Esophagus squamous epithelium (tissue), 5 donors: ENCODE data around the gene SPATA18. TPM values are rescaled to one million over a fixed set of nuclear protein-coding genes. Genes with fewer than 3 reads are reported as not detected.

ENCODE experiments used
- DNase-seq: peaks from one replicate; lab custom pipeline; 2025; lab: John Stamatoyannopoulos, UW
- H3K27ac ChIP-seq, 4 donors: fragments of 200-600 bp; sonication (generic); one replicate each; pipeline ENCODE4 v1.5.1; 2016 to 2019; ENCODE audit warnings: mild to moderate bottlenecking in 1 of 4
- H3K27me3 ChIP-seq, 4 donors: fragments of 200-600 bp; sonication (generic); 1 replicate in 3 of 4; 2 replicates in 1 of 4; pipeline versions ENCODE4 v1.5.1 to v1.6.0; 2017 to 2021; ENCODE audit warnings: antibody characterized with exemption in 1 of 4
- H3K36me3 ChIP-seq, 3 donors: fragments of 200-600 bp; sonication (generic); one replicate each; pipeline ENCODE4 v1.5.1; 2016 to 2019
- H3K4me1 ChIP-seq, 3 donors: fragments of 200-600 bp; sonication (generic); one replicate each; pipeline ENCODE4 v1.5.1; 2017 to 2019
- H3K4me3 ChIP-seq, 4 donors: fragments of 200-600 bp; sonication (generic); 1 replicate in 3 of 4; 2 replicates in 1 of 4; pipeline ENCODE4 v1.5.1; 2016 to 2019; ENCODE audit warnings: mild to moderate bottlenecking in 2 of 4, moderate library complexity in 1 of 4
- H3K9me3 ChIP-seq, 3 donors: fragments of 200-600 bp; sonication (generic); one replicate each; pipeline ENCODE4 v1.5.1; 2016 to 2019
- POLR2A ChIP-seq, 4 donors: fragments of 450-650 bp; IDR thresholded peaks; one replicate each; pipeline ENCODE4 v1.6.1; 2017; ENCODE audit warnings: antibody characterized with exemption in 4 of 4, mild to moderate bottlenecking in 4 of 4, moderate library complexity in 3 of 4
- WGBS, 2 donors: methylation state at CpG; one replicate each; pipeline ENCODE4 v1.1.5; 2018; 5-methylcytosine and 5-hydroxymethylcytosine counted together
- intact Hi-C: fragments of 100-400 bp; cut with DNase I; formaldehyde crosslinking; loops from one replicate; pipeline ENCODE4 v1.15.0; 2022
- total RNA-seq, 4 donors: library from RNA; depleted of rRNA; stranded (reverse); fragments of >200 nt; gene quantifications; one replicate each; pipeline ENCODE4 v1.1.0, GENCODE V29; 2016
- TF ChIP-seq, protein P1 (sequence below), 6 experiments: fragments of 450-650 bp in 4 of 6; fragments of 200-600 bp in 2 of 6; sonication (generic) in 2 of 6; IDR thresholded peaks; one replicate each; pipeline ENCODE4 v1.5.1; 2016 to 2019; ENCODE audit warnings: antibody characterized with exemption in 6 of 6, mild to moderate bottlenecking in 4 of 6, moderate library complexity in 4 of 6
- donor health status: DM: yes; HTN: yes; CAD: no.

SPATA18 gene
- total RNA-seq, 4 donors from 2014 or later, result 5.4 to 6.9 (median 6.0) TPM

- Histone ChIP-seq H3K27ac (no peak overlapping the region), H3K4me1 (no peaks in the 10 kb centered on the region), H3K4me3 (no peak overlapping the region), H3K27me3 (no peaks in the 10 kb centered on the region), H3K9me3 (no peaks in the 10 kb centered on the region), H3K36me3 (no peaks in the 10 kb centered on the region)
- no peak for DNase-seq
- no peak for TF ChIP-seq POLR2A (IDR thresholded peaks at IDR 0.05)
- TF ChIP-seq, protein P1, sequence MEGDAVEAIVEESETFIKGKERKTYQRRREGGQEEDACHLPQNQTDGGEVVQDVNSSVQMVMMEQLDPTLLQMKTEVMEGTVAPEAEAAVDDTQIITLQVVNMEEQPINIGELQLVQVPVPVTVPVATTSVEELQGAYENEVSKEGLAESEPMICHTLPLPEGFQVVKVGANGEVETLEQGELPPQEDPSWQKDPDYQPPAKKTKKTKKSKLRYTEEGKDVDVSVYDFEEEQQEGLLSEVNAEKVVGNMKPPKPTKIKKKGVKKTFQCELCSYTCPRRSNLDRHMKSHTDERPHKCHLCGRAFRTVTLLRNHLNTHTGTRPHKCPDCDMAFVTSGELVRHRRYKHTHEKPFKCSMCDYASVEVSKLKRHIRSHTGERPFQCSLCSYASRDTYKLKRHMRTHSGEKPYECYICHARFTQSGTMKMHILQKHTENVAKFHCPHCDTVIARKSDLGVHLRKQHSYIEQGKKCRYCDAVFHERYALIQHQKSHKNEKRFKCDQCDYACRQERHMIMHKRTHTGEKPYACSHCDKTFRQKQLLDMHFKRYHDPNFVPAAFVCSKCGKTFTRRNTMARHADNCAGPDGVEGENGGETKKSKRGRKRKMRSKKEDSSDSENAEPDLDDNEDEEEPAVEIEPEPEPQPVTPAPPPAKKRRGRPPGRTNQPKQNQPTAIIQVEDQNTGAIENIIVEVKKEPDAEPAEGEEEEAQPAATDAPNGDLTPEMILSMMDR (IDR thresholded peaks at IDR 0.05), result no peak
- intact Hi-C loops, result no loop called here
- 77 to 89% methylated on average over 8 of the region's 8 CpGs for WGBS, 2 donors
Observed at GRCh38 chr4:52094376-52095145, 43.5 kb downstream of the SPATA18 start.

DNA sequence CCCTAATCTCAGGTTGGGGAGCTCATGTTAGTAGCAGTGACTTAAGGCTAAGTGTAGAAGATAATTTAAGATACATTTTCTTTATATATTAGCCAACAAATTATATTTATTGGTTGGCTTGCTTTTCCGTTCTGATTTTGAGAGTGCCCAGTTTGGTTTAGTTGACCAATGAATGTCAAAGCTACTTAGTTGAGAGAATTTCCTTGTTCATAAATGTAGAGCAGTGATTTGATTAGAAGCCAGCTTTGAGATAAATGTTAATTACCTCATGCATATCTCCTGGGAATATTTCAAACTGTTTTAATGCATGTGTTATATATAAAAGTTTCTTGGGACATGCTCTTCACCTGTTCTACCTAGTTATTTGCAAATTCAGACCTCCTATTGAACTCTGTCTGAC is 44.3 kb downstream of the SPATA18 start:
- no peak for DNase-seq
- Histone ChIP-seq H3K4me3 (no peak overlapping the region), H3K36me3 (no peaks in the 10 kb centered on the region), H3K27ac (no peak overlapping the region), H3K4me1 (no peaks in the 10 kb centered on the region), H3K27me3 (no peaks in the 10 kb centered on the region), H3K9me3 (no peaks in the 10 kb centered on the region)
- TF ChIP-seq, protein P1 (IDR thresholded peaks at IDR 0.05), result no peak
- no peak for TF ChIP-seq POLR2A (IDR thresholded peaks at IDR 0.05)
- intact Hi-C loops, result no loop called here
- WGBS, 2 donors, result 75 to 82% methylated on average over 1 of the region's 1 CpG

GRCh38 chr4:52096048-52096447 is 44.9 kb downstream of the SPATA18 start:
- Histone ChIP-seq H3K27ac (no peak overlapping the region), H3K9me3 (no peaks in the 10 kb centered on the region), H3K4me1 (no peaks in the 10 kb centered on the region), H3K4me3 (no peak overlapping the region), H3K36me3 (no peaks in the 10 kb centered on the region), H3K27me3 (no peaks in the 10 kb centered on the region)
- no peak for DNase-seq
- TF ChIP-seq, protein P1 (IDR thresholded peaks at IDR 0.05), result no peak
- no peak for TF ChIP-seq POLR2A (IDR thresholded peaks at IDR 0.05)
- intact Hi-C loops, result no loop called here

DNA sequence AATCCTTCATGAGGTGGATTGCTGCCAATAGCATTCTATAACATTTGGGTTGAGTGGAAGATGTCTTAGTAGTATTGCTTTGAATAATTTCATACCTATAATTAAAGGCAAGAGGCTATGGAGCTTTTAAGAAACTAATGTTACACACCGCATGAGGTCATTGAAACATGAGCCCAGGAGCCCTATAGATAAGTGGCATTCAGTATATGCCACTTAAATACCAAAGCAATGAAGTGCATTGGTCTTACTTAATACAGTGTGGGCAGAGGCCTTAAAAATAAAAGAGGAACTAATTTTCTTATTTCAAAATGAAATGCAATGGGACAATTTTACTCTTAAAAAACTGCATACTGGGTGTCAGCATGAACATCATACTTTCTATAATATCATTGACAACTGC is 47.5 kb downstream of the SPATA18 start:
- intact Hi-C loops, result no loop called here
- H3K9me3 ChIP-seq, result no peaks in the 10 kb centered on the region
- TF ChIP-seq, protein P1 (IDR thresholded peaks at IDR 0.05), result no peak
- no peak for TF ChIP-seq POLR2A (IDR thresholded peaks at IDR 0.05)
- H3K4me1 ChIP-seq, result no peaks in the 10 kb centered on the region
- 81 to 100% methylated on average over 1 of the region's 1 CpG for WGBS, 2 donors
- no peak for DNase-seq
- no peaks in the 10 kb centered on the region for H3K36me3 ChIP-seq
- no peaks in the 10 kb centered on the region for H3K27me3 ChIP-seq
- no peak overlapping the region for H3K4me3 ChIP-seq
- no peak overlapping the region for H3K27ac ChIP-seq

DNA sequence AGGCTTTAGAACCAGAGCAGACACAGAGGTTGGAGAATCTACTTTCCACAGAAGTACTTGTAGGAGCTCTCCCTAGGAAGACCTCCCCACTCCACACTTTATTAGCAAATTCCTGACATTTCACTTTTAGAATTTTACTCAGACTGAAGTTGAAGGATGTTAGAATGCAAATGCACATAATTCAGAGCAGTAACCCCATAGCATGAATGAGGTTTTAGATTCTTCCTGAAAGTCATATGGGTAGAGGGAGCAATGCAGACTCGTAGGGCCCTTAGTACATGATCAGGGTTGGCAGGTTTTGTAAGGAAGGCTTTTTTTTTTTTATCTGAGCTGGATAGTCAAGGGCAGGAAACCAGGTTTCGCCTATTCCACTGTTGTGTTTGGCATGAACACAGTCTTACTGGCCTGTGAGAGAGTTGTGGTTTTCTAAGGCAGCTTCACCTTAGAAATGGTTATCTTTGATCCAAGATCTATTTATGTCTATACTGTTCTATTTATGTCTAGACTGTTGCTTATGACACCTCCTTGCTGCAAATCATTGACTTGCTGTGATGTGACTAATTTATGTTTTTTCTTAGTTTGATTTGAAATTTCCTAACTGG is 48.9 kb downstream of the SPATA18 start:
- no peaks in the 10 kb centered on the region for H3K4me1 ChIP-seq
- H3K36me3 ChIP-seq, result no peaks in the 10 kb centered on the region
- no peaks in the 10 kb centered on the region for H3K9me3 ChIP-seq
- H3K27ac ChIP-seq, result no peak overlapping the region
- intact Hi-C loops, result no loop called here
- TF ChIP-seq, protein P1 (IDR thresholded peaks at IDR 0.05), result no peak
- H3K4me3 ChIP-seq, result no peak overlapping the region
- DNase-seq, result no peak
- 39 to 43% methylated on average over 2 of the region's 2 CpGs for WGBS, 2 donors
- no peaks in the 10 kb centered on the region for H3K27me3 ChIP-seq
